KBM-7 (cell line): Measurements from ENCODE around the gene ZNF35.

ENCODE experiments used
- DNase-seq: peaks from one replicate; pipeline ENCODE4 v3.0.0-alpha.2; 2015
- in situ Hi-C: fragments of 300-500 bp; cut with MboI; formaldehyde crosslinking; loops from 2 replicates; pipeline ENCODE4 v1.14.3; 2020; ENCODE audit warnings: low sequenced_read_pairs, low pct_unique_long_range_greater_than_20kb, mixed read lengths

The ZNF35 gene

DNA sequence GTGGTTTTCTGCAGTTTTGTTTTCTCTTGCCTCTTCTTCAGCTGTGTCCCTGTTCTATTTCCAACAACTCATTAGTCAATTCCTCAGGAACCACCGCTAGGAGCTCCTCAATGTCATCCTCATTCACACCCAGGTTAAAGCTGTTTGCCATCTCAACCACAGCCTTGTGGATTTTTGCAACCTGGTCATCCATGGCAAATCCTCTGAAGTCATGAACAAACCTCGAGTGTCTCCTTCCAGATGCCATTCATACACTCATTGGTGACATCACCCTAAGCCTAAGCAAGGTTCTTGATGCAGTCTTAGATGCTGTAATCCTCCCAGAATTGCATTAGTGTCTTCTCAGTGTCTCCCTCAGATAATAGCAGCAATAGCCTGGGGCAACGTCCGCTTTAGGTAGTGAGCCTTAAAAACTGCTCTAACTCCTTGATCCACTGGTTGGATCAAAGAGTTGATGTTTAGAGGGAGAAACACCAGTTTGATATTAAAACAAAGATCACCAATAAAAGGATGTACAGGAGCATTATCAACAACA, 32.5 kb downstream of the ZNF35 start:
- in situ Hi-C loops, result no loop called here
- no peak for DNase-seq

- in situ Hi-C loops, result no loop called here
- no peak for DNase-seq
Observed at GRCh38 chr3:44682182-44682896, 33.8 kb downstream of the ZNF35 start.

DNA sequence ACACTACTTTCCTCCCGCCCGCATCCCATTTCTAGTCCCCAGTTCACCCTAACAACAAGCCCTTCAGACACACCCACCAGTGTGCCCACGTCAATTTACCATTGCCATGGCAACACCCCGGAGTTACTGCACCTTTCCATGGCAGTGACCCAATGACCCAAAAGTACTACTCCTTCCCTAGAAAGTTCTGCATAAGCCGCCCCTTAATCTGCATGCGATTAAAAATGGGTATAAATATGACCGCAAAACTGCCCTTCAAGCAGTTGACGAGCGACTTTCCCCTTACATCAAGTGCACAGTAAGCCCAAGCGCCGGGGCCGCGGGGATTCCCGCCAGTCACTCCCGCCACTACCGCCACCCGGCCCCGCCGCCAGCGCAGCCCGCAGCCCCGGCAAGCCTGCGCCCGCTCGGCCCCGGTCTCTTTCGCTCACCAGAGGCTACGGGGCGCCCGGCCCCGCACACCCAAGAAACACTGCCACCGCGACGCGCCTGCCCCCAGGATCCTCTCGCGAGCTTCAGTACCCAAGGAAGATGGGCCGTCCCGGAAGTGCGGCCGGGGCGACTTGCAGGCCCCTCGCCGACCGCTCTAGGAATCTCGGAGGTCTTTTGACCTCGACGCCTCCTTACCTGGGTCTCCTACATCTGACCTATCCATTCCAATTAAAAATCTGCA, 36.7 kb downstream of the ZNF35 start:
- DNase-seq, result no peak
- in situ Hi-C loops, result no loop called here

- DNase-seq, result no peak
- in situ Hi-C loops, result no loop called here
Observed at GRCh38 chr3:44687898-44688297, 39.4 kb downstream of the ZNF35 start.
